B cell (primary cell): Measurements from ENCODE around the gene MRPS18C. TPM values are rescaled to one million over a fixed set of nuclear protein-coding genes. Genes with fewer than 3 reads are reported as not detected.
A peak's percentile ranks its signal among the peaks of the same experiment; 100 is the strongest.

Experiments used
- ATAC-seq: fragments of 200-7000 bp; cut with Tn5 transposase; one replicate; pipeline ENCODE4 v1.10.0; 2021; ENCODE audit warnings: low read depth, mild to moderate bottlenecking, moderate number of reproducible peaks, moderate library complexity
- CTCF ChIA-PET: fragments of 350-600 bp; sonication (Branson Sonifier 250); formaldehyde crosslinking; loops from one replicate; lab custom pipeline; 2021; ENCODE audit warnings: antibody characterized with exemption, inconsistent platforms; lab: Charles Lee
- POLR2A ChIA-PET: fragments of 350-600 bp; sonication (Branson Sonifier 250); formaldehyde crosslinking; loops from one replicate; lab custom pipeline; 2021; ENCODE audit warnings: antibody characterized with exemption; lab: Charles Lee
- DNase-seq: peaks from one replicate; pipeline ENCODE4 v3.0.0; 2013
- H2AFZ ChIP-seq: 2 replicates; pipeline ENCODE4 v1.6.1; 2012; ENCODE audit warnings: mild to moderate bottlenecking, low read depth, low read length; ENCODE audit not compliant: insufficient read depth, poor library complexity, severe bottlenecking
- H3K27ac ChIP-seq, 2 donors: 1 replicate in 1 of 2; 2 replicates in 1 of 2; pipeline ENCODE4 v1.5.1; 2012 to 2013; ENCODE audit warnings: low read length in 2 of 2, mild to moderate bottlenecking in 2 of 2, moderate library complexity in 1 of 2
- H3K27me3 ChIP-seq, 4 experiments: fragments of 200-600 bp in 1 of 4; sonication (generic) in 1 of 4; replicated peaks in 1 of 4; 1 replicate in 2 of 4; 2 replicates in 2 of 4; pipeline versions ENCODE4 v1.6.1 to v1.7.0; 2013 to 2016; ENCODE audit warnings: low read length in 3 of 4, mild to moderate bottlenecking in 2 of 4, mixed read lengths in 1 of 4, moderate library complexity in 1 of 4; ENCODE audit not compliant: insufficient read depth in 4 of 4, control insufficient read depth in 3 of 4; ENCODE audit errors: control extremely low read depth in 1 of 4
- H3K36me3 ChIP-seq, 2 experiments: replicated peaks in 1 of 2; 1 replicate in 1 of 2; 2 replicates in 1 of 2; pipeline versions ENCODE4 v1.6.1 to v1.7.1; 2013; ENCODE audit warnings: low read length in 1 of 2; ENCODE audit not compliant: insufficient read depth in 2 of 2, control insufficient read depth in 1 of 2; ENCODE audit errors: control extremely low read depth in 1 of 2, extremely low read depth in 1 of 2
- H3K4me1 ChIP-seq, 2 donors: fragments of 200-600 bp in 1 of 2; sonication (generic) in 1 of 2; 1 replicate in 1 of 2; 2 replicates in 1 of 2; pipeline versions ENCODE4 v1.5.1 to v1.6.1; 2013 to 2017; ENCODE audit warnings: low read length in 2 of 2; ENCODE audit not compliant: control insufficient read depth in 2 of 2, insufficient read depth in 2 of 2
- H3K4me2 ChIP-seq: replicated peaks from 2 replicates; pipeline ENCODE3; 2012; ENCODE audit warnings: mild to moderate bottlenecking, low read depth, low read length; ENCODE audit not compliant: poor library complexity, severe bottlenecking
- H3K4me3 ChIP-seq, 5 experiments: fragments of 200-600 bp in 1 of 5; sonication (generic) in 1 of 5; 1 replicate in 3 of 5; 2 replicates in 2 of 5; pipeline versions ENCODE4 v1.5.1 to v1.7.0; 2011 to 2016; ENCODE audit warnings: low read length in 4 of 5, mild to moderate bottlenecking in 4 of 5, low read depth in 2 of 5, control low read depth in 1 of 5, moderate library complexity in 1 of 5; ENCODE audit not compliant: insufficient read depth in 1 of 5; ENCODE audit errors: control extremely low read depth in 1 of 5, extremely low read depth in 1 of 5
- H3K79me2 ChIP-seq: fragments of 200-600 bp; sonication (generic); one replicate; pipeline ENCODE4 v1.6.0; 2016; ENCODE audit warnings: low read length; ENCODE audit not compliant: control insufficient read depth, insufficient read depth
- H3K9ac ChIP-seq: fragments of 200-600 bp; sonication (generic); 2 replicates; pipeline ENCODE4 v1.6.1; 2017; ENCODE audit warnings: mild to moderate bottlenecking, low read length, moderate library complexity
- H3K9me3 ChIP-seq, 3 donors: one replicate each; pipeline versions ENCODE4 v1.6.1 to v1.7.1; 2013; ENCODE audit warnings: low read length in 2 of 3; ENCODE audit not compliant: control insufficient read depth in 2 of 3, insufficient read depth in 1 of 3; ENCODE audit errors: control extremely low read depth in 1 of 3
- H4K20me1 ChIP-seq: 2 replicates; pipeline ENCODE4 v1.6.0; 2012; ENCODE audit warnings: mild to moderate bottlenecking, low read length; ENCODE audit not compliant: insufficient read depth, control insufficient read depth, poor library complexity, severe bottlenecking
- H3K27ac Mint-ChIP-seq: one replicate; pipeline ENCODE4 v1.8.0; 2021; ENCODE audit warnings: mixed read lengths
- H3K27me3 Mint-ChIP-seq: one replicate; pipeline ENCODE4 v1.8.0; 2021; ENCODE audit warnings: mixed read lengths
- H3K4me1 Mint-ChIP-seq: one replicate; pipeline ENCODE4 v1.8.0; 2021; ENCODE audit warnings: mixed read lengths
- H3K4me3 Mint-ChIP-seq: one replicate; pipeline ENCODE4 v1.8.0; 2021; ENCODE audit warnings: mixed read lengths
- H3K9me3 Mint-ChIP-seq: one replicate; pipeline ENCODE4 v1.8.0; 2022; ENCODE audit warnings: mixed read lengths; ENCODE audit not compliant: insufficient read depth
- EZH2 ChIP-seq: IDR thresholded peaks from 2 replicates; pipeline ENCODE4 v1.6.1; 2012; ENCODE audit warnings: borderline replicate concordance, low read depth, mild to moderate bottlenecking, moderate library complexity, low read length; ENCODE audit not compliant: insufficient read depth, poor library complexity, severe bottlenecking
- WGBS: methylation state at CpG from one replicate; pipeline ENCODE4 v1.1.5; 2013; ENCODE audit warnings: missing lambda C conversion rate; ENCODE audit not compliant: insufficient coverage; 5-methylcytosine and 5-hydroxymethylcytosine counted together
- intact Hi-C: fragments of 100-400 bp; cut with micrococcal nuclease; formaldehyde crosslinking; loops from one replicate; pipeline ENCODE4 v1.10.0; 2022
- polyA plus RNA-seq: library from polyadenylated mRNA; depleted of rRNA; stranded (reverse); fragments of >200 nt; gene quantifications from 2 replicates; pipeline ENCODE4 v1.2.3, GENCODE V29; 2012
- total RNA-seq, 2 donors: library from RNA; stranded (reverse); fragments of 120-200 nt in 1 of 2; gene quantifications; 1 replicate in 1 of 2; 2 replicates in 1 of 2; pipeline versions ENCODE4 v1.2.3 to v1.2.4, GENCODE V29; 2013 to 2022
- TF ChIP-seq, protein P1 (sequence below): fragments of 200-600 bp; IDR thresholded peaks from one replicate; pipeline ENCODE4 v1.8.0; 2022; ENCODE audit warnings: antibody characterized with exemption, mild to moderate bottlenecking

MRPS18C gene
- total and polyA plus RNA-seq, 2 donors (not counting 1 experiment from before 2014, with no cell fraction given), result 14.0 to 44.0 TPM

DNA sequence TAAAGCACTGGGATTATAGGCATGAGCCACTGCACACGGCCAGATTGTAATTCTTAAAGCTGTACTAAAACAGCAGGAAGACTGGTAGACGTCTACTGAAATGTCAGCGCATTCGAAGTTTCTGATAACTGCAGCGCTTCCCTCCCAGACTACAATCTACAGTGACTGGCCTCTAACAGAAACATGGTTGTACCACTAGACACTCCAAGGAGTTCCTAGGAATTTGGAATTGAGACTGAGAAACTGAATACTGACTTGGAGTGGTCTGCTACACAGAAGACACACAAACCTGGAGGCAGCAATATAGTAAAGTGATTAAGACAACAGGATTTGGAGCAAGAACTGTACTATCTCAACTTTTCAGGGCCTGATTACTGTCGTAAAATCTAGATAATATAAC is 1.2 kb upstream of the MRPS18C start:
- peak overlapping the region; percentile 100 for H3K4me3 Mint-ChIP-seq
- Histone ChIP-seq H3K27ac (peak overlapping the region; percentile 95 to 100), H3K9me3 (no peaks in the 10 kb centered on the region), H3K27me3 (no peaks in the 10 kb centered on the region), H3K4me3 (peak overlapping the region; percentile 83 to 96 (median 94)), H4K20me1 (no peaks in the 10 kb centered on the region), H3K4me1 (peaks cover 18 to 22% of the 10 kb centered on the region in 2 donors), H3K79me2 (peaks cover 55% of the 10 kb centered on the region), H3K9ac (peak overlapping the region; percentile 95), H3K4me2 (peak overlapping the region; percentile 86), H2AFZ (peak overlapping the region; percentile 82), H3K36me3 (peaks cover 0 to 36% of the 10 kb centered on the region in 2 experiments)
- peak overlapping the region; percentile 100 for H3K27ac Mint-ChIP-seq
- CTCF ChIA-PET, result interaction anchor here (1.0 to 1.6 kb wide), 5 partner anchors 14 to 189 kb away, joined by 3 to 5 read pairs (median 3); partner anchors contain the start of genes ABRAXAS1 and COQ2
- intact Hi-C loops, result loop anchor here (1.0 to 10.0 kb wide), 4 partner anchors 120 to 1080 kb away; partner anchors contain the start of genes COQ2, HPSE and SEC31A
- no peak for TF ChIP-seq EZH2
- TF ChIP-seq, protein P1, sequence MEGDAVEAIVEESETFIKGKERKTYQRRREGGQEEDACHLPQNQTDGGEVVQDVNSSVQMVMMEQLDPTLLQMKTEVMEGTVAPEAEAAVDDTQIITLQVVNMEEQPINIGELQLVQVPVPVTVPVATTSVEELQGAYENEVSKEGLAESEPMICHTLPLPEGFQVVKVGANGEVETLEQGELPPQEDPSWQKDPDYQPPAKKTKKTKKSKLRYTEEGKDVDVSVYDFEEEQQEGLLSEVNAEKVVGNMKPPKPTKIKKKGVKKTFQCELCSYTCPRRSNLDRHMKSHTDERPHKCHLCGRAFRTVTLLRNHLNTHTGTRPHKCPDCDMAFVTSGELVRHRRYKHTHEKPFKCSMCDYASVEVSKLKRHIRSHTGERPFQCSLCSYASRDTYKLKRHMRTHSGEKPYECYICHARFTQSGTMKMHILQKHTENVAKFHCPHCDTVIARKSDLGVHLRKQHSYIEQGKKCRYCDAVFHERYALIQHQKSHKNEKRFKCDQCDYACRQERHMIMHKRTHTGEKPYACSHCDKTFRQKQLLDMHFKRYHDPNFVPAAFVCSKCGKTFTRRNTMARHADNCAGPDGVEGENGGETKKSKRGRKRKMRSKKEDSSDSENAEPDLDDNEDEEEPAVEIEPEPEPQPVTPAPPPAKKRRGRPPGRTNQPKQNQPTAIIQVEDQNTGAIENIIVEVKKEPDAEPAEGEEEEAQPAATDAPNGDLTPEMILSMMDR, result no peak
- no peak for DNase-seq
- 51% methylated on average over 5 of the region's 6 CpGs for WGBS
- no peaks in the 10 kb centered on the region for H3K9me3 Mint-ChIP-seq
- ATAC-seq, result no peak
- POLR2A ChIA-PET, result interaction anchor here (1.0 to 1.7 kb wide), 2 partner anchors 31 to 420 kb away, joined by 3 to 5 read pairs; partner anchors contain the start of genes ABRAXAS1 and COPS4
- peaks cover 62% of the 10 kb centered on the region for H3K4me1 Mint-ChIP-seq
- no peaks in the 10 kb centered on the region for H3K27me3 Mint-ChIP-seq

DNA sequence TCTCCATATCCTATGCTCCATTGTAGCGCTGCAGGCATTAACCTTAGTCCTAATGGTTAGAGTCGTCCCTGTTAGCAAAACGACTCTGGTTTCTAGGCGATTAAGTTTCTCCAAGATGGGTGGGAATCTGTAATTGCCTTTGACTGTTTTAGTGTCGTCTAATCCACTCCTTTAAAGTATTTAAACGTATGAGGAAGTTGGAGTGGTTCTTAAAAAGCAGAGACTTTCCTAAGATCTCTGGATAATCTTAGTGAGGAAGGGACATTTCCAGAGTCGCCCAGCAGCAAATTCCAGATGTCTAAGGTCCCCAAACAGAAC is 285 bp downstream of the MRPS18C start:
- TF ChIP-seq, protein P1, result no peak
- no peak for TF ChIP-seq EZH2
- Histone ChIP-seq H3K9me3 (no peaks in the 10 kb centered on the region), H3K9ac (peak overlapping the region; percentile 95), H3K79me2 (peaks cover 58% of the 10 kb centered on the region), H3K27ac (peak overlapping the region; percentile 95 to 100), H3K4me1 (peaks cover 18 to 22% of the 10 kb centered on the region in 2 donors), H3K4me3 (peak overlapping the region; percentile 83 to 96 (median 94)), H2AFZ (peak overlapping the region; percentile 82), H3K36me3 (peaks cover 0 to 47% of the 10 kb centered on the region in 2 experiments), H3K4me2 (peak overlapping the region; percentile 86), H4K20me1 (no peaks in the 10 kb centered on the region), H3K27me3 (no peaks in the 10 kb centered on the region)
- POLR2A ChIA-PET, result interaction anchor here (0.9 to 1.7 kb wide), 5 partner anchors 29 to 1027 kb away, joined by 3 to 5 read pairs (median 5); partner anchors contain the start of genes COPS4, COQ2 and LIN54
- Mint-ChIP-seq H3K9me3 (no peaks in the 10 kb centered on the region), H3K27me3 (no peaks in the 10 kb centered on the region), H3K4me1 (peaks cover 60% of the 10 kb centered on the region), H3K4me3 (peak overlapping the region; percentile 100), H3K27ac (peak overlapping the region; percentile 100)
- no peak for ATAC-seq
- DNase-seq, result no peak
- CTCF ChIA-PET, result interaction anchor here (0.6 to 1.6 kb wide), 3 partner anchors 172 to 396 kb away, joined by 4 read pairs; partner anchors contain the start of gene COQ2
- intact Hi-C loops, result loop anchor here (1.0 to 10.0 kb wide), 3 partner anchors 29 to 421 kb away; partner anchors contain the start of genes ABRAXAS1, COPS4 and HPSE
- WGBS, result 0% methylated on average over 2 of the region's 7 CpGs
